ENCODE data around the gene ZMYND15. TPM values are rescaled to one million over a fixed set of nuclear protein-coding genes. Genes with fewer than 3 reads are reported as not detected.
A peak's percentile ranks its signal among the peaks of the same experiment; 100 is the strongest.
"Not testable (repeated sequence)": the region's sequence is repeated elsewhere in the genome, so short reads cannot be mapped to it uniquely, and the experiment has no call there.

The ZMYND15 gene
- total and polyA plus RNA-seq, 4 donors = 0.47 to 2.4 (median 0.71) TPM

DNA sequence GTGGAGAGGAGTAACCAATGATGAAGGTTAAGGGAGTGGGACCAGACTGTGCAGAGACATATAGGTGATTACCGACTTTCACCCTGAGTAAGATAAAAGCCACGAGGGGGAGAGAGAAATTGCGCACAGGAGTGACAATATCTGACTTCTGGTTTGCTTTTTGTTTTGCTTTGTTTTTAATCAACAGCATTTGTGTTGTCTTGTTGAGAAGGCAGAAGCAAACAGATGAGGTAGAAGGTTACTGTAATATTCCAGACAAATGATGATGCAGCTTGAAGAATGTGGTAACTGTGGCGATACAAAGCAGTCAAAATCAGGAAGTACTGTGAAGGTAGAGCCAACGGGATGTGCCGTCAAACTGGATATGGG lies 43.2 kb upstream of the ZMYND15 start:
- WGBS = 77% methylated on average over 6 of the region's 6 CpGs
- Histone ChIP-seq H3K9ac (ENCODE audit: low read depth in 1 of 2, low read length in 2 of 2) (no peak overlapping the region), H3K4me1 (ENCODE audit: control insufficient read depth in 4 of 4, insufficient read depth in 4 of 4, low read length in 3 of 4) (peaks cover 0 to 6% (median 4%) of the 10 kb centered on the region in 4 donors), H3K27ac (ENCODE audit: low read depth in 1 of 2, low read length in 2 of 2) (peak overlapping the region in 1 of 2 donors; percentile 54), H3K27me3 (ENCODE audit: control insufficient read depth in 4 of 4, insufficient read depth in 4 of 4, low read length in 3 of 4) (no peaks in the 10 kb centered on the region), H3K36me3 (ENCODE audit: control insufficient read depth in 4 of 4, insufficient read depth in 3 of 4, low read depth in 1 of 4, low read length in 3 of 4) (peaks cover 0 to 7% (median 1%) of the 10 kb centered on the region in 4 donors), H3K4me3 (ENCODE audit: low read depth in 1 of 3, low read length in 3 of 3) (no peak overlapping the region), H3K9me3 (ENCODE audit: control insufficient read depth in 4 of 4, low read length in 3 of 4) (no peaks in the 10 kb centered on the region)
- DNase-seq (ENCODE audit: low spot score) = no peak
- TF ChIP-seq FOXA2 (IDR thresholded peaks at IDR 0.05) = no peak
- TF ChIP-seq, protein P1, sequence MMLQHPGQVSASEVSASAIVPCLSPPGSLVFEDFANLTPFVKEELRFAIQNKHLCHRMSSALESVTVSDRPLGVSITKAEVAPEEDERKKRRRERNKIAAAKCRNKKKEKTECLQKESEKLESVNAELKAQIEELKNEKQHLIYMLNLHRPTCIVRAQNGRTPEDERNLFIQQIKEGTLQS (IDR thresholded peaks at IDR 0.05) = no peak
- TF ChIP-seq FOXA1 (IDR thresholded peaks at IDR 0.05) = no peak
- TF ChIP-seq TAF1 (conservative IDR thresholded peaks at IDR 0.05) = no peak
- no peak for TF ChIP-seq HNF4A (conservative IDR thresholded peaks at IDR 0.05)
- no peak for TF ChIP-seq NR2F2 (IDR thresholded peaks at IDR 0.05)
- TF ChIP-seq SP1 (IDR thresholded peaks at IDR 0.05) = no peak

DNA sequence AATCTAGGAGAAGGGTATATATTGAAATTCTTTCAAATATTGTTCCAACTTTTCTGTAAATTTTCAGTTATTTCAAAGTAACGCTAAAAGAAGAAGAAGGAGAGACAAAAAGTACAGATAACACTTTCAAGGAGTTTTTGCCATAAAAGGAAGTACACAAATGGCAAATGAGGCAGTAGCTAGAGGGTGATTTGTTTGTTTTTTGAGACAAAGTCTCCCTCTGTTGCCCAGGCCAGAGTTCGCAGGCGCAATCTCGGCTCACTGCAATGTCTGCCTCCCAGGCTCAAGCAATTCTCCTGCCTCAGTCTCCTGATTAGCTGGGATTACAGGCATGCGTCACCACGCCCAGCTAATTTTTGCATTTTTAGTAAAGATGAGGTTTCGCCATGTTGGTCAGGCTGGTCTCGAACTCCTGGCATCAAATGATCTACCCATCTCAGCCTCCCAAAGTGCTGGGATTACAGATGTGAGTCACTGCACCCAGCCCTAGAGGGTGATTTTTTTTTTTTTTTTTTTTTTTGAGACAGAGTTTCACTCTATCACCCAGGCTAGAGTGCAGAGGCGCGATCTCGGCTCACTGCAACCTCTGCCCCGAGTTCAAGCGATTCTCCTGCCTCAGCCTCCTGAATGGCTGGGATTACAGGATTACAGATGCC lies 40.1 kb upstream of the ZMYND15 start:
- TF ChIP-seq HNF4A (conservative IDR thresholded peaks at IDR 0.05) = peak; percentile 45 to 53
- TF ChIP-seq RAD21 (IDR thresholded peaks at IDR 0.05) = peak; percentile 62
- TF ChIP-seq, protein P2, sequence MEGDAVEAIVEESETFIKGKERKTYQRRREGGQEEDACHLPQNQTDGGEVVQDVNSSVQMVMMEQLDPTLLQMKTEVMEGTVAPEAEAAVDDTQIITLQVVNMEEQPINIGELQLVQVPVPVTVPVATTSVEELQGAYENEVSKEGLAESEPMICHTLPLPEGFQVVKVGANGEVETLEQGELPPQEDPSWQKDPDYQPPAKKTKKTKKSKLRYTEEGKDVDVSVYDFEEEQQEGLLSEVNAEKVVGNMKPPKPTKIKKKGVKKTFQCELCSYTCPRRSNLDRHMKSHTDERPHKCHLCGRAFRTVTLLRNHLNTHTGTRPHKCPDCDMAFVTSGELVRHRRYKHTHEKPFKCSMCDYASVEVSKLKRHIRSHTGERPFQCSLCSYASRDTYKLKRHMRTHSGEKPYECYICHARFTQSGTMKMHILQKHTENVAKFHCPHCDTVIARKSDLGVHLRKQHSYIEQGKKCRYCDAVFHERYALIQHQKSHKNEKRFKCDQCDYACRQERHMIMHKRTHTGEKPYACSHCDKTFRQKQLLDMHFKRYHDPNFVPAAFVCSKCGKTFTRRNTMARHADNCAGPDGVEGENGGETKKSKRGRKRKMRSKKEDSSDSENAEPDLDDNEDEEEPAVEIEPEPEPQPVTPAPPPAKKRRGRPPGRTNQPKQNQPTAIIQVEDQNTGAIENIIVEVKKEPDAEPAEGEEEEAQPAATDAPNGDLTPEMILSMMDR (IDR thresholded peaks at IDR 0.05; ENCODE audit: low read depth, low read length, missing input control) = peak; percentile 13
- TF ChIP-seq JUND (IDR thresholded peaks at IDR 0.05) = peak in 1 of 2 donors; percentile 12
- H3K9me3 ChIP-seq (ENCODE audit: control insufficient read depth in 4 of 4, low read length in 3 of 4); H3K27me3 ChIP-seq (ENCODE audit: control insufficient read depth in 4 of 4, insufficient read depth in 4 of 4, low read length in 3 of 4); DNase-seq (ENCODE audit: low spot score); H3K36me3 ChIP-seq (ENCODE audit: control insufficient read depth in 4 of 4, insufficient read depth in 3 of 4, low read depth in 1 of 4, low read length in 3 of 4); H3K9ac ChIP-seq (ENCODE audit: low read depth in 1 of 2, low read length in 2 of 2); H3K27ac ChIP-seq (ENCODE audit: low read depth in 1 of 2, low read length in 2 of 2); H3K4me3 ChIP-seq (ENCODE audit: low read depth in 1 of 3, low read length in 3 of 3): not testable (repeated sequence)
- 80% methylated on average over 13 of the region's 13 CpGs for WGBS
- H3K4me1 ChIP-seq (ENCODE audit: control insufficient read depth in 4 of 4, insufficient read depth in 4 of 4, low read length in 3 of 4) = peaks cover 2 to 15% (median 14%) of the 10 kb centered on the region in 4 donors

DNA sequence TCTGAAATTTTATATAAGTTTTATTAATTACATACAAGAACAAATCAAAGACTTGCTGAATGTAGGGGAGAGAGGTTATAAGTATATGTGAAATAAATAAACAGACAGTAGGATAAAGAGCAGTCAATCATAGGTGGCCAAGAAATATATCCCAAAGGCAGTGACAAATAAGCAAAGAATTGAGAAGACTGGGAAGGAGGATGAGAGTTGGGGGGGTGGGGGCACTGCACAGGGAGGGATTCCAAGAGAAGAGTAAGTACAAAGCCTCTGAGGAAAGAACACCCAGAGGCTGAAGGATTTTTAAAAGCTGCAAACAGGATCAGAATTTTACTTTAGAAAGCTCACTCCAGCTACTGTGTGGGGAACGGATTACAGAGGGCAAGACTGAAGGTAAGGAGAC lies 38.5 kb upstream of the ZMYND15 start:
- DNase-seq (ENCODE audit: low spot score) = no peak
- no peak for TF ChIP-seq YY1 (IDR thresholded peaks at IDR 0.05)
- H3K9me3 ChIP-seq (ENCODE audit: control insufficient read depth in 4 of 4, low read length in 3 of 4) = no peaks in the 10 kb centered on the region

DNA sequence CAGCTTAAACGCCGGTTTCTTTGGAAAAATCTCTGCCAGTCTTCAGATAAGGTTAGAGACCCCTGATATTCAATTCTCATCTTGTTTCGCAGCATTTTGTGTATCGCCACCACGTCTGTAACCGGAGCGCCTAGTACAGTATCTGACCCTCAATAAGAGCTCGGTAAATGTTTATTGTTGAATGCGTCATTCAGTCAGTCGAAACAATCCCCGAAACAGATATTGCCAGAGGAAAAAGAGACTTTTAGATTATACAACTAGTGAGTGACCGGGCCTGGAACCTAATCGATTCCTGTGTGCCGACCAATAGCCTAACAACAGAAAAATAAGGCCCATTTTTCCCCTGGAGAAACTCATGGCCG lies 36.3 kb upstream of the ZMYND15 start:
- H3K27me3 ChIP-seq (ENCODE audit: control insufficient read depth in 4 of 4, insufficient read depth in 4 of 4, low read length in 3 of 4) = no peaks in the 10 kb centered on the region

More for the DNA sequence above, 38.5 kb upstream of the ZMYND15 start:
- peaks cover 0 to 7% (median 1%) of the 10 kb centered on the region in 4 donors for H3K36me3 ChIP-seq (ENCODE audit: control insufficient read depth in 4 of 4, insufficient read depth in 3 of 4, low read depth in 1 of 4, low read length in 3 of 4)
- H3K4me1 ChIP-seq (ENCODE audit: control insufficient read depth in 4 of 4, insufficient read depth in 4 of 4, low read length in 3 of 4) = peaks cover 2 to 15% (median 14%) of the 10 kb centered on the region in 4 donors
- no peak overlapping the region for H3K9ac ChIP-seq (ENCODE audit: low read depth in 1 of 2, low read length in 2 of 2)
- no peak overlapping the region for H3K4me3 ChIP-seq (ENCODE audit: low read depth in 1 of 3, low read length in 3 of 3)
- WGBS = 95% methylated on average over 1 of the region's 1 CpG
- no peaks in the 10 kb centered on the region for H3K27me3 ChIP-seq (ENCODE audit: control insufficient read depth in 4 of 4, insufficient read depth in 4 of 4, low read length in 3 of 4)
- no peak overlapping the region for H3K27ac ChIP-seq (ENCODE audit: low read depth in 1 of 2, low read length in 2 of 2)

More for the DNA sequence above, 36.3 kb upstream of the ZMYND15 start:
- no peak for DNase-seq (ENCODE audit: low spot score)
- Histone ChIP-seq H3K4me1 (ENCODE audit: control insufficient read depth in 4 of 4, insufficient read depth in 4 of 4, low read length in 3 of 4) (peaks cover 2 to 15% (median 14%) of the 10 kb centered on the region in 4 donors), H3K9ac (ENCODE audit: low read depth in 1 of 2, low read length in 2 of 2) (peak overlapping the region; percentile 56 to 75), H3K4me3 (ENCODE audit: low read depth in 1 of 3, low read length in 3 of 3) (peak overlapping the region; percentile 69 to 95 (median 89)), H3K27ac (ENCODE audit: low read depth in 1 of 2, low read length in 2 of 2) (peak overlapping the region; percentile 30 to 73), H3K9me3 (ENCODE audit: control insufficient read depth in 4 of 4, low read length in 3 of 4) (no peaks in the 10 kb centered on the region), H3K36me3 (ENCODE audit: control insufficient read depth in 4 of 4, insufficient read depth in 3 of 4, low read depth in 1 of 4, low read length in 3 of 4) (no peaks in the 10 kb centered on the region)
- TF ChIP-seq FOXA1 (IDR thresholded peaks at IDR 0.05) = no peak
- TF ChIP-seq SP1 (IDR thresholded peaks at IDR 0.05) = no peak
- TF ChIP-seq RAD21 (IDR thresholded peaks at IDR 0.05) = no peak
- no peak for TF ChIP-seq TAF1 (conservative IDR thresholded peaks at IDR 0.05)
- TF ChIP-seq, protein P1 (IDR thresholded peaks at IDR 0.05) = no peak
- TF ChIP-seq, protein P3, sequence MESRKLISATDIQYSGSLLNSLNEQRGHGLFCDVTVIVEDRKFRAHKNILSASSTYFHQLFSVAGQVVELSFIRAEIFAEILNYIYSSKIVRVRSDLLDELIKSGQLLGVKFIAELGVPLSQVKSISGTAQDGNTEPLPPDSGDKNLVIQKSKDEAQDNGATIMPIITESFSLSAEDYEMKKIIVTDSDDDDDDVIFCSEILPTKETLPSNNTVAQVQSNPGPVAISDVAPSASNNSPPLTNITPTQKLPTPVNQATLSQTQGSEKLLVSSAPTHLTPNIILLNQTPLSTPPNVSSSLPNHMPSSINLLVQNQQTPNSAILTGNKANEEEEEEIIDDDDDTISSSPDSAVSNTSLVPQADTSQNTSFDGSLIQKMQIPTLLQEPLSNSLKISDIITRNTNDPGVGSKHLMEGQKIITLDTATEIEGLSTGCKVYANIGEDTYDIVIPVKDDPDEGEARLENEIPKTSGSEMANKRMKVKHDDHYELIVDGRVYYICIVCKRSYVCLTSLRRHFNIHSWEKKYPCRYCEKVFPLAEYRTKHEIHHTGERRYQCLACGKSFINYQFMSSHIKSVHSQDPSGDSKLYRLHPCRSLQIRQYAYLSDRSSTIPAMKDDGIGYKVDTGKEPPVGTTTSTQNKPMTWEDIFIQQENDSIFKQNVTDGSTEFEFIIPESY (IDR thresholded peaks at IDR 0.05) = no peak
- TF ChIP-seq, protein P4, sequence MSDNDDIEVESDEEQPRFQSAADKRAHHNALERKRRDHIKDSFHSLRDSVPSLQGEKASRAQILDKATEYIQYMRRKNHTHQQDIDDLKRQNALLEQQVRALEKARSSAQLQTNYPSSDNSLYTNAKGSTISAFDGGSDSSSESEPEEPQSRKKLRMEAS (IDR thresholded peaks at IDR 0.05) = no peak
- TF ChIP-seq YY1 (IDR thresholded peaks at IDR 0.05) = no peak
- TF ChIP-seq, protein P2 (IDR thresholded peaks at IDR 0.05; ENCODE audit: low read depth, low read length, missing input control) = no peak
- WGBS = 9% methylated on average over 15 of the region's 15 CpGs
